WTC11 (cell line): ENCODE measurements around the gene FRAT2. TPM values are rescaled to one million over a fixed set of nuclear protein-coding genes. Genes with fewer than 3 reads are reported as not detected.

ENCODE experiments used
- ATAC-seq: fragments of 200-7000 bp; cut with Tn5 transposase; 2 replicates; pipeline ENCODE4 v1.10.0; 2021; ENCODE audit warnings: mild to moderate bottlenecking, moderate library complexity
- CTCF ChIA-PET: fragments of 300-600 bp; sonication (Branson Sonifier 250); formaldehyde crosslinking; loops from one replicate; lab custom pipeline; 2021; ENCODE audit warnings: antibody characterized with exemption; lab: Charles Lee
- POLR2A ChIA-PET: fragments of 350-600 bp; sonication (Branson Sonifier 250); formaldehyde crosslinking; loops from one replicate; lab custom pipeline; 2021; ENCODE audit warnings: antibody characterized with exemption; lab: Charles Lee
- DNase-seq: peaks from one replicate; pipeline ENCODE4 v3.0.0; 2021; ENCODE audit warnings: low spot score
- H3K27ac Mint-ChIP-seq: 2 replicates; pipeline ENCODE4 v1.8.0; 2021; ENCODE audit warnings: mixed read lengths
- H3K27me3 Mint-ChIP-seq: 2 replicates; pipeline ENCODE4 v1.8.0; 2021; ENCODE audit warnings: low read depth, mild to moderate bottlenecking, moderate library complexity, mixed read lengths
- H3K36me3 Mint-ChIP-seq: 2 replicates; pipeline ENCODE4 v1.8.0; 2021; ENCODE audit warnings: mixed read lengths
- H3K4me1 Mint-ChIP-seq: 2 replicates; pipeline ENCODE4 v1.8.0; 2022; ENCODE audit warnings: mixed read lengths
- H3K4me3 Mint-ChIP-seq: 2 replicates; pipeline ENCODE4 v1.8.0; 2021; ENCODE audit warnings: mild to moderate bottlenecking, moderate library complexity, mixed read lengths
- H3K9me3 Mint-ChIP-seq: 2 replicates; pipeline ENCODE4 v1.8.0; 2021; ENCODE audit warnings: mixed read lengths
- ELF4 ChIP-seq: sonication (generic); formaldehyde crosslinking; IDR thresholded peaks from 2 replicates; pipeline ENCODE4 v1.8.1; 2022; ENCODE audit warnings: low read depth, mild to moderate bottlenecking, moderate library complexity, missing genetic modification reagents
- FOXJ3 ChIP-seq: sonication (generic); formaldehyde crosslinking; IDR thresholded peaks from 2 replicates; pipeline ENCODE4 v1.9.0; 2021; ENCODE audit warnings: missing genetic modification reagents, mild to moderate bottlenecking, borderline replicate concordance
- GABPB1 ChIP-seq: sonication (generic); formaldehyde crosslinking; IDR thresholded peaks from 2 replicates; pipeline ENCODE4 v1.8.1; 2023; ENCODE audit warnings: mild to moderate bottlenecking, missing genetic modification reagents
- IRF2 ChIP-seq: sonication (generic); formaldehyde crosslinking; IDR thresholded peaks from 2 replicates; pipeline ENCODE4 v1.8.0; 2022; ENCODE audit warnings: low read depth, missing genetic modification reagents, borderline replicate concordance
- NR1H2 ChIP-seq: sonication (generic); formaldehyde crosslinking; IDR thresholded peaks from 2 replicates; pipeline ENCODE4 v1.9.0; 2021; ENCODE audit warnings: mild to moderate bottlenecking, moderate library complexity, missing genetic modification reagents
- NR3C1 ChIP-seq: sonication (generic); formaldehyde crosslinking; conservative IDR thresholded peaks from 2 replicates; pipeline ENCODE4 v1.8.1; 2023; ENCODE audit warnings: low read depth, mild to moderate bottlenecking, missing genetic modification reagents
- OVOL2 ChIP-seq: fragments of 250-450 bp; sonication (Bioruptor Pico); IDR thresholded peaks from 2 replicates; pipeline ENCODE4 v1.9.0; 2021; ENCODE audit warnings: mild to moderate bottlenecking, borderline replicate concordance
- SMAD3 ChIP-seq: sonication (generic); formaldehyde crosslinking; IDR thresholded peaks from 2 replicates; pipeline ENCODE4 v1.8.0; 2022; ENCODE audit warnings: missing genetic modification reagents, mild to moderate bottlenecking, borderline replicate concordance
- TCF7 ChIP-seq: sonication (generic); formaldehyde crosslinking; IDR thresholded peaks from 2 replicates; pipeline ENCODE4 v1.8.0; 2022; ENCODE audit warnings: mild to moderate bottlenecking, low read depth, missing genetic modification reagents, moderate library complexity
- TP53 ChIP-seq: sonication (generic); formaldehyde crosslinking; IDR thresholded peaks from 2 replicates; pipeline ENCODE4 v1.8.1; 2023; ENCODE audit warnings: mild to moderate bottlenecking, missing genetic modification reagents
- ZNF219 ChIP-seq: sonication (generic); formaldehyde crosslinking; IDR thresholded peaks from 2 replicates; pipeline ENCODE4 v1.8.0; 2023; ENCODE audit warnings: missing genetic modification reagents, mild to moderate bottlenecking, borderline replicate concordance
- ZNF416 ChIP-seq: fragments of 250-450 bp; sonication (Bioruptor Pico); IDR thresholded peaks from 2 replicates; pipeline ENCODE4 v1.9.0; 2021; ENCODE audit warnings: mild to moderate bottlenecking, inconsistent platforms
- total RNA-seq: library from RNA; stranded (reverse); gene quantifications from 3 replicates; pipeline ENCODE4 v1.2.3, GENCODE V29; 2021
- TF ChIP-seq, protein P1 (sequence below): fragments of 250-450 bp; sonication (Bioruptor Pico); IDR thresholded peaks from 2 replicates; pipeline ENCODE4 v1.9.0; 2021; ENCODE audit warnings: mild to moderate bottlenecking
- TF ChIP-seq, protein P2 (sequence below): fragments of 250-450 bp; sonication (Bioruptor Pico); conservative IDR thresholded peaks from 2 replicates; pipeline ENCODE4 v1.9.0; 2021; ENCODE audit warnings: mild to moderate bottlenecking
- TF ChIP-seq, protein P3 (sequence below): sonication (generic); formaldehyde crosslinking; conservative IDR thresholded peaks from 2 replicates; pipeline ENCODE4 v1.8.1; 2022; ENCODE audit warnings: mild to moderate bottlenecking, missing genetic modification reagents
- TF ChIP-seq, protein P4 (sequence below): sonication (generic); formaldehyde crosslinking; IDR thresholded peaks from 2 replicates; pipeline ENCODE4 v1.8.1; 2022; ENCODE audit warnings: missing genetic modification reagents, borderline replicate concordance
- TF ChIP-seq, protein P5 (sequence below): sonication (generic); formaldehyde crosslinking; IDR thresholded peaks from 2 replicates; pipeline ENCODE4 v1.8.1; 2023; ENCODE audit warnings: mild to moderate bottlenecking, missing genetic modification reagents, borderline replicate concordance
- TF ChIP-seq, protein P6 (sequence below): sonication (generic); formaldehyde crosslinking; IDR thresholded peaks from 2 replicates; pipeline ENCODE4 v1.8.0; 2022; ENCODE audit warnings: mild to moderate bottlenecking, missing genetic modification reagents
- TF ChIP-seq, protein P7 (sequence below): sonication (generic); formaldehyde crosslinking; IDR thresholded peaks from 2 replicates; pipeline ENCODE4 v1.8.0; 2022; ENCODE audit warnings: mild to moderate bottlenecking, missing genetic modification reagents
- TF ChIP-seq, protein P8 (sequence below): sonication (generic); formaldehyde crosslinking; IDR thresholded peaks from 2 replicates; pipeline ENCODE4 v1.8.1; 2023; ENCODE audit warnings: mild to moderate bottlenecking, missing genetic modification reagents

FRAT2 gene
- total RNA-seq, 1 experiment from 2014 or later = 48.2 TPM

DNA sequence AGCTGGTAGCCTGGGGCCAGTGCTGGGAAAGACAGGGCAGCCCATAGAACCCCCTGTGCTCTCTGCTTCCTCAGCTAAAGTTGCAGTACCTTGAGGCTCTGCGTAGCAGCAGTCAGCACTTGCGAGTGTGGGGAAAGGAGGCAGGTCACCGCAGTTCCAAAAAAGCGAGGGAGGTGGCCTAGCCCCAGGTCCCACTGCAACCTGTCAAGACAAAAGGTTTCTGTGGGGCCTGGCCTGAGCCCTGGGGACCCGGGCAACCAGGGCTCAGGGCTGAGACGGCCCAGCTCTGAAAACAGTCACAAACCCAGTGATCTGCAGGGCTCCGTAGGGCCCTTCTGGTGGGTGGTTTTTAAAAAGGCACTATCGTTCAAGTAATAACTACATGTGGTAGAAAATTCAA is 47.1 kb upstream of the FRAT2 start (continued):
- no peak for TF ChIP-seq FOXJ3 (CRISPR knock-in tag)
- TF ChIP-seq, protein P1, sequence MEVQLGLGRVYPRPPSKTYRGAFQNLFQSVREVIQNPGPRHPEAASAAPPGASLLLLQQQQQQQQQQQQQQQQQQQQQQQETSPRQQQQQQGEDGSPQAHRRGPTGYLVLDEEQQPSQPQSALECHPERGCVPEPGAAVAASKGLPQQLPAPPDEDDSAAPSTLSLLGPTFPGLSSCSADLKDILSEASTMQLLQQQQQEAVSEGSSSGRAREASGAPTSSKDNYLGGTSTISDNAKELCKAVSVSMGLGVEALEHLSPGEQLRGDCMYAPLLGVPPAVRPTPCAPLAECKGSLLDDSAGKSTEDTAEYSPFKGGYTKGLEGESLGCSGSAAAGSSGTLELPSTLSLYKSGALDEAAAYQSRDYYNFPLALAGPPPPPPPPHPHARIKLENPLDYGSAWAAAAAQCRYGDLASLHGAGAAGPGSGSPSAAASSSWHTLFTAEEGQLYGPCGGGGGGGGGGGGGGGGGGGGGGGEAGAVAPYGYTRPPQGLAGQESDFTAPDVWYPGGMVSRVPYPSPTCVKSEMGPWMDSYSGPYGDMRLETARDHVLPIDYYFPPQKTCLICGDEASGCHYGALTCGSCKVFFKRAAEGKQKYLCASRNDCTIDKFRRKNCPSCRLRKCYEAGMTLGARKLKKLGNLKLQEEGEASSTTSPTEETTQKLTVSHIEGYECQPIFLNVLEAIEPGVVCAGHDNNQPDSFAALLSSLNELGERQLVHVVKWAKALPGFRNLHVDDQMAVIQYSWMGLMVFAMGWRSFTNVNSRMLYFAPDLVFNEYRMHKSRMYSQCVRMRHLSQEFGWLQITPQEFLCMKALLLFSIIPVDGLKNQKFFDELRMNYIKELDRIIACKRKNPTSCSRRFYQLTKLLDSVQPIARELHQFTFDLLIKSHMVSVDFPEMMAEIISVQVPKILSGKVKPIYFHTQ (CRISPR knock-in tag) = no peak
- no peak for TF ChIP-seq IRF2 (CRISPR knock-in tag)
- TF ChIP-seq, protein P2, sequence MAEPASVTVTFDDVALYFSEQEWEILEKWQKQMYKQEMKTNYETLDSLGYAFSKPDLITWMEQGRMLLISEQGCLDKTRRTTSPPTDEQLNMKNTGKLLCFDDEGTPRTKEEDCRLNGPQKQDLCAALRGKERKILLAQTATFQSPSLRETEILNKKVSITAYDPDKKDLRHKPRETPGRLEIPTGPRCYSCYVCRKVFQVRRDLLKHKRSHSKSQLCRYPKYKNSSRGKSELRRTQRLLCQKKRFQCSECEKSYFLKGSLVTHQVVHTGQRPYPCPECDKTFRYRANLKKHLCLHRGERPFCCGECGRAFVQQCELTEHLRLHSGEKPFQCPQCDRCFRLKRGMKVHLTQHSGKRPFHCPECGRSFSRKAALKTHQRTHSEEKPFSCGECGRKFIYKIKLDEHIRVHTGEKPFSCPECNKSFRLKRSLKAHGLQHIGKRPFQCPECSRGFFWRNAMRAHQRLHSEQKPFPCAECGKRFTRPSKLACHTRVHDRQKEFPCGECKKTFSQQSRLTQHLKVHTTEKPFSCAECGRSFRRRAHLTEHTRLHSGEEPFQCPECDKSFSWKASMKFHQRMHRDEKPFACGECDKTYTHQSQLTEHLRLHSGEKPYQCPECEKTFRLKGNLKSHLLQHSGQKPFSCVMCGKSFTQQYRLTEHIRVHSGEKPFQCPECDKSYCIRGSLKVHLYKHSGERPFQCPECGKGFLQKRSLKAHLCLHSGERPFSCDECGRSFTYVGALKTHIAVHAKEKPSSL (CRISPR knock-in tag) = no peak
- TF ChIP-seq, all 79 proteins: peak for 0

DNA sequence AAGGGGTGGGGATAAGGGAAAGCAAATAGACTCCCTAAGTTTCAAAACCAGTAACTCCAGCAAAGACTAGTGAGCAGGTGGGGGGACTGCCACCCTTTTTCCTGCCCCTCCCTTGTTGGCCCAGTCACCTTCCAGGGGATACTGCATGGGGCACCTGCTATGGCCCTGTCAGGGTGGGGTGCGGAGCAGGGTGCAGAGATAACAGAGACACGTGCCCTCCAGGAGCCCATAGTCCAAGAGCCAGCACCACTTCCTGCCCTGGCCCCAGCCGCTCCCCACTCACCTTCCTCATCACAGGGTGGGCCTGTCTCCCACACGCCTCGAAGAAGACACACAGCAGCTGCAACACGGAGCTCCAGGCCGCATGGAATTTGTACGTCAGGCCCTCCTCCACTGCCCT is 46.0 kb upstream of the FRAT2 start:
- no peak for ATAC-seq
- no peak for DNase-seq
- Mint-ChIP-seq H3K9me3 (no peaks in the 10 kb centered on the region), H3K4me1 (no peaks in the 10 kb centered on the region), H3K27ac (no peak overlapping the region), H3K4me3 (no peak overlapping the region), H3K36me3 (peaks cover 31% of the 10 kb centered on the region), H3K27me3 (no peaks in the 10 kb centered on the region)
- CTCF ChIA-PET = interaction anchor here (0.6 kb wide), 1 partner anchor 261 kb away, joined by 3 read pairs; no protein-coding TSS in a partner anchor
- POLR2A ChIA-PET = no interaction called here
- TF ChIP-seq, protein P3, sequence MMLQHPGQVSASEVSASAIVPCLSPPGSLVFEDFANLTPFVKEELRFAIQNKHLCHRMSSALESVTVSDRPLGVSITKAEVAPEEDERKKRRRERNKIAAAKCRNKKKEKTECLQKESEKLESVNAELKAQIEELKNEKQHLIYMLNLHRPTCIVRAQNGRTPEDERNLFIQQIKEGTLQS (CRISPR knock-in tag) = no peak
- TF ChIP-seq NR3C1 (no peak), TP53 (CRISPR knock-in tag) (no peak), SMAD3 (CRISPR knock-in tag) (no peak), ZNF416 (CRISPR knock-in tag) (no peak), GABPB1 (CRISPR knock-in tag) (no peak), TCF7 (CRISPR knock-in tag) (no peak), OVOL2 (CRISPR knock-in tag) (no peak), NR1H2 (no peak), ELF4 (CRISPR knock-in tag) (no peak), ZNF219 (CRISPR knock-in tag) (no peak)
- TF ChIP-seq, protein P4, sequence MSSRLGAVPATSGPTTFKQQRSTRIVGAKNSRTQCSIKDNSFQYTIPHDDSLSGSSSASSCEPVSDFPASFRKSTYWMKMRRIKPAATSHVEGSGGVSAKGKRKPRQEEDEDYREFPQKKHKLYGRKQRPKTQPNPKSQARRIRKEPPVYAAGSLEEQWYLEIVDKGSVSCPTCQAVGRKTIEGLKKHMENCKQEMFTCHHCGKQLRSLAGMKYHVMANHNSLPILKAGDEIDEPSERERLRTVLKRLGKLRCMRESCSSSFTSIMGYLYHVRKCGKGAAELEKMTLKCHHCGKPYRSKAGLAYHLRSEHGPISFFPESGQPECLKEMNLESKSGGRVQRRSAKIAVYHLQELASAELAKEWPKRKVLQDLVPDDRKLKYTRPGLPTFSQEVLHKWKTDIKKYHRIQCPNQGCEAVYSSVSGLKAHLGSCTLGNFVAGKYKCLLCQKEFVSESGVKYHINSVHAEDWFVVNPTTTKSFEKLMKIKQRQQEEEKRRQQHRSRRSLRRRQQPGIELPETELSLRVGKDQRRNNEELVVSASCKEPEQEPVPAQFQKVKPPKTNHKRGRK (CRISPR knock-in tag) = no peak
- TF ChIP-seq, protein P5, sequence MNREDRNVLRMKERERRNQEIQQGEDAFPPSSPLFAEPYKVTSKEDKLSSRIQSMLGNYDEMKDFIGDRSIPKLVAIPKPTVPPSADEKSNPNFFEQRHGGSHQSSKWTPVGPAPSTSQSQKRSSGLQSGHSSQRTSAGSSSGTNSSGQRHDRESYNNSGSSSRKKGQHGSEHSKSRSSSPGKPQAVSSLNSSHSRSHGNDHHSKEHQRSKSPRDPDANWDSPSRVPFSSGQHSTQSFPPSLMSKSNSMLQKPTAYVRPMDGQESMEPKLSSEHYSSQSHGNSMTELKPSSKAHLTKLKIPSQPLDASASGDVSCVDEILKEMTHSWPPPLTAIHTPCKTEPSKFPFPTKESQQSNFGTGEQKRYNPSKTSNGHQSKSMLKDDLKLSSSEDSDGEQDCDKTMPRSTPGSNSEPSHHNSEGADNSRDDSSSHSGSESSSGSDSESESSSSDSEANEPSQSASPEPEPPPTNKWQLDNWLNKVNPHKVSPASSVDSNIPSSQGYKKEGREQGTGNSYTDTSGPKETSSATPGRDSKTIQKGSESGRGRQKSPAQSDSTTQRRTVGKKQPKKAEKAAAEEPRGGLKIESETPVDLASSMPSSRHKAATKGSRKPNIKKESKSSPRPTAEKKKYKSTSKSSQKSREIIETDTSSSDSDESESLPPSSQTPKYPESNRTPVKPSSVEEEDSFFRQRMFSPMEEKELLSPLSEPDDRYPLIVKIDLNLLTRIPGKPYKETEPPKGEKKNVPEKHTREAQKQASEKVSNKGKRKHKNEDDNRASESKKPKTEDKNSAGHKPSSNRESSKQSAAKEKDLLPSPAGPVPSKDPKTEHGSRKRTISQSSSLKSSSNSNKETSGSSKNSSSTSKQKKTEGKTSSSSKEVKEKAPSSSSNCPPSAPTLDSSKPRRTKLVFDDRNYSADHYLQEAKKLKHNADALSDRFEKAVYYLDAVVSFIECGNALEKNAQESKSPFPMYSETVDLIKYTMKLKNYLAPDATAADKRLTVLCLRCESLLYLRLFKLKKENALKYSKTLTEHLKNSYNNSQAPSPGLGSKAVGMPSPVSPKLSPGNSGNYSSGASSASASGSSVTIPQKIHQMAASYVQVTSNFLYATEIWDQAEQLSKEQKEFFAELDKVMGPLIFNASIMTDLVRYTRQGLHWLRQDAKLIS (CRISPR knock-in tag) = no peak
- TF ChIP-seq, protein P6, sequence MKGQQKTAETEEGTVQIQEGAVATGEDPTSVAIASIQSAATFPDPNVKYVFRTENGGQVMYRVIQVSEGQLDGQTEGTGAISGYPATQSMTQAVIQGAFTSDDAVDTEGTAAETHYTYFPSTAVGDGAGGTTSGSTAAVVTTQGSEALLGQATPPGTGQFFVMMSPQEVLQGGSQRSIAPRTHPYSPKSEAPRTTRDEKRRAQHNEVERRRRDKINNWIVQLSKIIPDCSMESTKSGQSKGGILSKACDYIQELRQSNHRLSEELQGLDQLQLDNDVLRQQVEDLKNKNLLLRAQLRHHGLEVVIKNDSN (CRISPR knock-in tag) = no peak
- TF ChIP-seq, protein P7, sequence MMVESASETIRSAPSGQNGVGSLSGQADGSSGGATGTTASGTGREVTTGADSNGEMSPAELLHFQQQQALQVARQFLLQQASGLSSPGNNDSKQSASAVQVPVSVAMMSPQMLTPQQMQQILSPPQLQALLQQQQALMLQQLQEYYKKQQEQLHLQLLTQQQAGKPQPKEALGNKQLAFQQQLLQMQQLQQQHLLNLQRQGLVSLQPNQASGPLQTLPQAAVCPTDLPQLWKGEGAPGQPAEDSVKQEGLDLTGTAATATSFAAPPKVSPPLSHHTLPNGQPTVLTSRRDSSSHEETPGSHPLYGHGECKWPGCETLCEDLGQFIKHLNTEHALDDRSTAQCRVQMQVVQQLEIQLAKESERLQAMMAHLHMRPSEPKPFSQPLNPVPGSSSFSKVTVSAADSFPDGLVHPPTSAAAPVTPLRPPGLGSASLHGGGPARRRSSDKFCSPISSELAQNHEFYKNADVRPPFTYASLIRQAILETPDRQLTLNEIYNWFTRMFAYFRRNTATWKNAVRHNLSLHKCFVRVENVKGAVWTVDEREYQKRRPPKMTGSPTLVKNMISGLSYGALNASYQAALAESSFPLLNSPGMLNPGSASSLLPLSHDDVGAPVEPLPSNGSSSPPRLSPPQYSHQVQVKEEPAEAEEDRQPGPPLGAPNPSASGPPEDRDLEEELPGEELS (CRISPR knock-in tag) = no peak
- TF ChIP-seq, protein P8, sequence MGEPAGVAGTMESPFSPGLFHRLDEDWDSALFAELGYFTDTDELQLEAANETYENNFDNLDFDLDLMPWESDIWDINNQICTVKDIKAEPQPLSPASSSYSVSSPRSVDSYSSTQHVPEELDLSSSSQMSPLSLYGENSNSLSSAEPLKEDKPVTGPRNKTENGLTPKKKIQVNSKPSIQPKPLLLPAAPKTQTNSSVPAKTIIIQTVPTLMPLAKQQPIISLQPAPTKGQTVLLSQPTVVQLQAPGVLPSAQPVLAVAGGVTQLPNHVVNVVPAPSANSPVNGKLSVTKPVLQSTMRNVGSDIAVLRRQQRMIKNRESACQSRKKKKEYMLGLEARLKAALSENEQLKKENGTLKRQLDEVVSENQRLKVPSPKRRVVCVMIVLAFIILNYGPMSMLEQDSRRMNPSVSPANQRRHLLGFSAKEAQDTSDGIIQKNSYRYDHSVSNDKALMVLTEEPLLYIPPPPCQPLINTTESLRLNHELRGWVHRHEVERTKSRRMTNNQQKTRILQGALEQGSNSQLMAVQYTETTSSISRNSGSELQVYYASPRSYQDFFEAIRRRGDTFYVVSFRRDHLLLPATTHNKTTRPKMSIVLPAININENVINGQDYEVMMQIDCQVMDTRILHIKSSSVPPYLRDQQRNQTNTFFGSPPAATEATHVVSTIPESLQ = no peak
